ENCODE measurements around the gene EIF6.

Gene EIF6

DNA sequence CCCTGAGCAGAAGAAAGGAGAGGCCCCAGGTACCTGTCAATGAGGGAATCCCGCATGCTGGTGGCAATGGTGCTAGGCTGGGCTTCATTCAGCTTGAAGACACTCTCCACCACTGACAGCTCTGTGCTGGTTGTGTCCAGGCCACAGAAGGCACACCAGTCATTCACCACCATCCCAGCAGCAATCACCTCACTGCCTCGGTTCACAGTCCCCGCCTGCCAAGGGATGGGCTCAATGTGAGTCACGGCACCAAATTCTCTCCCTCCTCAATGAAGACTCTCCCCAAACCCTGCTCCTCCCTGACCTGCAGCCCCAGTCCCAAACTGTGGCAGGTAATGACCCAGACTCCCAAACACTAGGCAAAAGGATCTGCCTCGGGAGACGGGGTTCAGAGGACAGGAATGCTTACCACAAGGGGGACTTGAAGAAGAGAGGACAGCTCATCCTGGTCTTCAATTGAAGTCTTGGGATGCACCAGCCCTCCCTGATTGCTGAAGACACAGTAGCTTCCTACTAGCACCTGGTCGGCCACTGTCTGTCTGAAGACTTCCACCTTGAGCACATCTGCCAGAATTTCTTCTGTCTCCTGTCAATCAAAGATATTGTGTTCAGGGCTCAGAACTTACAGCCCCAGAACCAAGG, 4.9 kb downstream of the EIF6 start:
- ATAC-seq: no peak
- Mint-ChIP-seq H3K4me3 (no peak overlapping the region), H3K4me1 (peaks cover 46% of the 10 kb centered on the region), H3K27me3 (no peaks in the 10 kb centered on the region), H3K36me3 (peaks cover 37% of the 10 kb centered on the region), H3K9me3 (no peaks in the 10 kb centered on the region), H3K27ac (peak overlapping the region; percentile 99)

- Mint-ChIP-seq H3K4me3 (no peak overlapping the region), H3K36me3 (peaks cover 37% of the 10 kb centered on the region), H3K27ac (peak overlapping the region; percentile 99), H3K9me3 (no peaks in the 10 kb centered on the region), H3K4me1 (peaks cover 47% of the 10 kb centered on the region), H3K27me3 (no peaks in the 10 kb centered on the region)
- ATAC-seq: no peak
Measured at GRCh38 chr20:35279040-35279439, 5.5 kb downstream of the EIF6 start.

- Mint-ChIP-seq H3K4me3 (peak within 1 kb of the TSS; percentile 99), H3K4me1 (peaks cover 46% of the 10 kb centered on the region), H3K9me3 (no peaks in the 10 kb centered on the region), H3K27me3 (no peaks in the 10 kb centered on the region), H3K27ac (peak within 1 kb of the TSS; percentile 99), H3K36me3 (peaks cover 42% of the 10 kb centered on the region)
- peak; percentile 97 for ATAC-seq
Measured at GRCh38 chr20:35277531-35278395, 6.8 kb downstream of the EIF6 start, which contains the start of gene MMP24OS. Gene MMP24OS (minus strand): TSS chr20:35278122. CDS start chr20:35277929, 193 bp downstream.

DNA sequence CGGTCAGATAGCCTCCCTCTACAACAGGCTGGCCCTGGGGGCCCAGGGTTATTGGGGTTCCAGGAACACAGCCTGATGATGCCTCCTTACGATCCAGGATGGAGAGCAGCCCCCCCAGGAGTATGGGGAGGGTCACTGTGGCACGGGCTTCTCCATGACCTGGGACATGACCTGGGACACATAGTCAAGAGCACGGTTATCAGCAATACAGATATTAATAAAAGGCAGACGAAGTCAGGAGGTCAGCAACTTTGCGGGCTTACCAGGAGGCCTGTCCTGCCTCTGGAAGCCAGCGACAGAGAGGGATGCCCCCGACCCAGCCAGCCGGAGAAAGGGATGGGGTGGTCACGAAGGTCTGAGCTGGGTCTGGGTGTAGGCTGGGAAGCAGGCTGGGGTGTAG, 7.4 kb downstream of the EIF6 start:
- no peak for ATAC-seq
- Mint-ChIP-seq H3K4me1 (peaks cover 43% of the 10 kb centered on the region), H3K36me3 (peaks cover 40% of the 10 kb centered on the region), H3K27ac (peak overlapping the region; percentile 99), H3K4me3 (peak overlapping the region; percentile 99), H3K27me3 (no peaks in the 10 kb centered on the region), H3K9me3 (no peaks in the 10 kb centered on the region)

DNA sequence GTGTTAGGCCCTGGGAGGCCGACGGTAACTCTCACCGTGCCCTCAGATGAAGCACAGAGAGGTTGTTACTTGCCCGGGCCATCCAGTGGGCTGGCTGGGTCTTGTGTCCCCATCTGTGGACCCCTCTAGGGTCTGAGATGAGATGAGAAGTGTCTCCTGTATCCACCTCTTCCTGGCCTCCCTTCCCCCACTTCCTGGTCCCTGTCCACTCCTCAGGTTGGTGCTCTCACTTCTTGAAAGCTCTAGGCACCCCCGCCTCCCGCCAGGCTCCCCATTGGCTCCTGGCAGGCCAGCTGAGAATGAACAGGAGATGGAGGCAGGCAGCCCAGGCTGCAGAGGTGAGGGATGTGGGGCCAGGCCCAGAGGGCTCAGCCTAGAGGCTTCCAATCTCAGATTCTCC, 8.2 kb downstream of the EIF6 start:
- H3K9me3 Mint-ChIP-seq: no peaks in the 10 kb centered on the region
- H3K27ac Mint-ChIP-seq: peak overlapping the region; percentile 99
- peaks cover 41% of the 10 kb centered on the region for H3K4me1 Mint-ChIP-seq
- peaks cover 39% of the 10 kb centered on the region for H3K36me3 Mint-ChIP-seq
- H3K27me3 Mint-ChIP-seq: no peaks in the 10 kb centered on the region
- H3K4me3 Mint-ChIP-seq: peak overlapping the region; percentile 99
- no peak for ATAC-seq

DNA sequence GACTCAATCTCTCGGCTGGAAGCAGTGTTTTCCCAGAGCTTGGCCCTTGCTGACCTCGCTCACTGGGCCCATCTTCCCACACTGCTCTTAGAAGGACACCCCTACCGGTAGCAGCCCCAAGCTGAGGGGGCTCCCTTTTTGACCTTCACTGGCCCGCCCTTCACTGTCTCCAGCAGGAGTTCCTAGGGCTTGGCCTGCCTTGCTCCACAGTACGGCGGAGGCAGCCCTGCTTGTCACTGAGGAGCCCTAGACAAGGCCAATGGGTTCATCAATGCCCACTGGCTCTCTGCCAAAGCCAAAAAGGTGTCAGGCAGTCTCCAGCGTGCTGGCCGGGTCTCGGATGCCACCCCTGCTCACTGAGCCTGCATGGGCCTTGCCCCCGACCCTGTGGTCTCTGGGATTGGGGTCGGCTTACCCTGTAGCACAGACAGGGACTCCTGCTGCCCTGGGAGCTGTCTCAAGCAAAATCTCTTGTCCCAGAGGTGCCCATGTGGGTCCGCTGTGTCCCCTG, 8.8 kb downstream of the EIF6 start:
- Mint-ChIP-seq H3K27ac (peak overlapping the region; percentile 99), H3K27me3 (no peaks in the 10 kb centered on the region), H3K4me1 (peaks cover 45% of the 10 kb centered on the region), H3K36me3 (peaks cover 45% of the 10 kb centered on the region), H3K4me3 (no peak overlapping the region), H3K9me3 (no peaks in the 10 kb centered on the region)
- no peak for ATAC-seq

DNA sequence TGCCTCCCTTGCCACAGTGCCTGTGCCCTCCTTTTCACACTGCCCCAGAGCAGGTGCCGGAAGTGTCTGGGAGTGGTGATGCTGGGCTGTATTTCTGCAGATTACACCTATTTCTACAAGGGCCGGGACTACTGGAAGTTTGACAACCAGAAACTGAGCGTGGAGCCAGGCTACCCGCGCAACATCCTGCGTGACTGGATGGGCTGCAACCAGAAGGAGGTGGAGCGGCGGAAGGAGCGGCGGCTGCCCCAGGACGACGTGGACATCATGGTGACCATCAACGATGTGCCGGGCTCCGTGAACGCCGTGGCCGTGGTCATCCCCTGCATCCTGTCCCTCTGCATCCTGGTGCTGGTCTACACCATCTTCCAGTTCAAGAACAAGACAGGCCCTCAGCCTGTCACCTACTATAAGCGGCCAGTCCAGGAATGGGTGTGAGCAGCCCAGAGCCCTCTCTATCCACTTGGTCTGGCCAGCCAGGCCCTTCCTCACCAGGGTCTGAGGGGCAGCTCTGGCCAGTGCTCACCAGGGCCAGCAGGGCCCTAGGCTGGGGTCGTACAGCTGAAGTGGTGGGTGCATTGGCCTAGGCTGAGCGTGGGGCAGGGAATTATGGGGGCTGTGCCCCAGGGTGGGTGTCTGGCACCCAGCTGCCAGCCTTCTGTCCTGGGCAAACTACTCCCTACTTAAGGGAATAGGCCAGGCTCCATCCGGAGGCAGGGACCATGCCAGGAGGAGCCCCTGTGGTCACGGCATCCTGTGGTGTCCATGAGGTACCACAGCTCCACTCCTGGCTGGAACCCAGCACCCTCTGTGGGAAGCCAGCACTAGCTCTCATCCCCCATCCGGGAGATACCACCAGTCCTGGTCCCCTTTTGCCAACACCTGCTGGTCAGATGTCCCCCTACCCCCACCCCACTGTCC, 10.1 kb downstream of the EIF6 start:
- H3K4me1 Mint-ChIP-seq: peaks cover 45% of the 10 kb centered on the region
- H3K27me3 Mint-ChIP-seq: no peaks in the 10 kb centered on the region
- no peak overlapping the region for H3K4me3 Mint-ChIP-seq
- no peak overlapping the region for H3K27ac Mint-ChIP-seq
- ATAC-seq: no peak
- peaks cover 46% of the 10 kb centered on the region for H3K36me3 Mint-ChIP-seq
- H3K9me3 Mint-ChIP-seq: no peaks in the 10 kb centered on the region

GRCh38 chr20:35273449-35274171, 11.0 kb downstream of the EIF6 start:
- no peak for ATAC-seq
- Mint-ChIP-seq H3K4me3 (no peak overlapping the region), H3K27me3 (no peaks in the 10 kb centered on the region), H3K4me1 (peaks cover 51% of the 10 kb centered on the region), H3K27ac (no peak overlapping the region), H3K9me3 (no peaks in the 10 kb centered on the region), H3K36me3 (peaks cover 42% of the 10 kb centered on the region)

GRCh38 chr20:35271904-35272303, 12.7 kb downstream of the EIF6 start:
- no peaks in the 10 kb centered on the region for H3K27me3 Mint-ChIP-seq
- no peaks in the 10 kb centered on the region for H3K9me3 Mint-ChIP-seq
- H3K36me3 Mint-ChIP-seq: peaks cover 39% of the 10 kb centered on the region
- no peak for ATAC-seq
- no peak overlapping the region for H3K4me3 Mint-ChIP-seq
- no peak overlapping the region for H3K27ac Mint-ChIP-seq
- peaks cover 41% of the 10 kb centered on the region for H3K4me1 Mint-ChIP-seq

DNA sequence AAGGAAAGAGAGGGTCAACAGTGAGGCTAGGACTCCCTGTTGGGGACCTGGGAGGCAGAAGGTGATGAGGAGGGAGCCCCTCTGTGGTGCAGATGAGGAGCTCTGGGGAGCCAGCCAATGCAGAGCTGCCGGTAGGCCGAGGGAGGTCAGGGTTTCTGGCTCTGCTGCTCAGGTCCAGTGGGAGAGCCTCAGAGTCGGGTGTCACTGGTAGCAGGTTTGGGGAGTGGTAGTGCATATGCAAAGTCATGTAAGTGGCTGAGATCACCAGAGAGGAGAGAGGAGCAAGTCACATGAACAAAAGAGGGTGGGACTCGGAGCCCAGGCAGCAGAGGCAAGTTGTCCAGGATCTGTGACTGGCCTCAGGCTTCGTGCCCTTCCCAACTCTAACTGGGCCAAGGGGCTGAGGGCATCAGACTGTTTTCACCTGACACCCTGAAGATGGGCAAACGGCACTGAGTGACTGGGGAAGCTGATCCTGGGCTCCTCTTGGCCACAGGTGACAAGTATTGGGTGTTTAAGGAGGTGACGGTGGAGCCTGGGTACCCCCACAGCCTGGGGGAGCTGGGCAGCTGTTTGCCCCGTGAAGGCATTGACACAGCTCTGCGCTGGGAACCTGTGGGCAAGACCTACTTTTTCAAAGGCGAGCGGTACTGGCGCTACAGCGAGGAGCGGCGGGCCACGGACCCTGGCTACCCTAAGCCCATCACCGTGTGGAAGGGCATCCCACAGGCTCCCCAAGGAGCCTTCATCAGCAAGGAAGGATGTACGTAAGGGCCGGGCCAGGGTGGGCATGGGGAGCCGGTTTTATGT, 13.3 kb downstream of the EIF6 start:
- no peaks in the 10 kb centered on the region for H3K9me3 Mint-ChIP-seq
- ATAC-seq: no peak
- H3K27ac Mint-ChIP-seq: peak overlapping the region; percentile 5
- H3K4me1 Mint-ChIP-seq: peaks cover 37% of the 10 kb centered on the region
- H3K4me3 Mint-ChIP-seq: no peak overlapping the region
- peaks cover 45% of the 10 kb centered on the region for H3K36me3 Mint-ChIP-seq
- H3K27me3 Mint-ChIP-seq: no peaks in the 10 kb centered on the region

- Mint-ChIP-seq H3K4me3 (no peak overlapping the region), H3K4me1 (peaks cover 28% of the 10 kb centered on the region), H3K27me3 (no peaks in the 10 kb centered on the region), H3K27ac (peak overlapping the region; percentile 53), H3K36me3 (peaks cover 47% of the 10 kb centered on the region), H3K9me3 (no peaks in the 10 kb centered on the region)
- ATAC-seq: no peak
Measured at GRCh38 chr20:35270021-35270902, 14.3 kb downstream of the EIF6 start.

- Mint-ChIP-seq H3K9me3 (no peaks in the 10 kb centered on the region), H3K27me3 (no peaks in the 10 kb centered on the region), H3K4me3 (no peak overlapping the region), H3K4me1 (peaks cover 27% of the 10 kb centered on the region), H3K36me3 (peaks cover 52% of the 10 kb centered on the region), H3K27ac (no peak overlapping the region)
- ATAC-seq: peak; percentile 61
Measured at GRCh38 chr20:35269055-35269781, 15.4 kb downstream of the EIF6 start.
